Small intestine (tissue), 7 donors: ENCODE data around the gene RSKR. TPM values are rescaled to one million over a fixed set of nuclear protein-coding genes. Genes with fewer than 3 reads are reported as not detected.

Experiments used
- DNase-seq, 2 donors: peaks; one replicate each; pipeline versions ENCODE4 v3.0.0 to v3.0.0-alpha.2; 2013
- FAIRE-seq: peaks from 2 replicates; lab custom pipeline; 2012; peaks lifted over from hg19 to GRCh38; lab: Jason Lieb, UNC
- H3K27ac ChIP-seq, 3 donors: one replicate each; pipeline ENCODE4 v1.5.1; 2013; ENCODE audit warnings: low read length in 2 of 3, mild to moderate bottlenecking in 2 of 3, control low read depth in 1 of 3, inconsistent platforms in 1 of 3, low read depth in 1 of 3, moderate library complexity in 1 of 3
- H3K27me3 ChIP-seq, 3 donors: one replicate each; pipeline ENCODE4 v1.6.1; 2013; ENCODE audit warnings: low read length in 3 of 3, inconsistent platforms in 1 of 3; ENCODE audit not compliant: control insufficient read depth in 3 of 3, insufficient read depth in 3 of 3
- H3K36me3 ChIP-seq, 3 donors: one replicate each; pipeline ENCODE4 v1.6.1; 2013; ENCODE audit warnings: low read length in 3 of 3, inconsistent platforms in 1 of 3, low read depth in 1 of 3, mild to moderate bottlenecking in 1 of 3, moderate library complexity in 1 of 3; ENCODE audit not compliant: control insufficient read depth in 3 of 3, insufficient read depth in 2 of 3
- H3K4me1 ChIP-seq, 3 donors: one replicate each; pipeline ENCODE4 v1.6.1; 2013; ENCODE audit warnings: low read length in 2 of 3, inconsistent platforms in 1 of 3, low read depth in 1 of 3, mild to moderate bottlenecking in 1 of 3, moderate library complexity in 1 of 3; ENCODE audit not compliant: control insufficient read depth in 3 of 3, insufficient read depth in 2 of 3
- H3K4me3 ChIP-seq, 3 donors: one replicate each; pipeline ENCODE4 v1.5.1; 2013; ENCODE audit warnings: low read length in 3 of 3, control low read depth in 1 of 3, inconsistent platforms in 1 of 3, low read depth in 1 of 3, mild to moderate bottlenecking in 1 of 3, moderate library complexity in 1 of 3
- H3K9me3 ChIP-seq, 2 donors: one replicate each; pipeline ENCODE4 v1.6.1; 2013; ENCODE audit warnings: low read depth in 1 of 2, low read length in 1 of 2; ENCODE audit not compliant: control insufficient read depth in 2 of 2, insufficient read depth in 1 of 2
- WGBS, 3 donors: extraction: QIAGEN DNeasy Blood & Tissue Kit; methylation state at CpG; one replicate each; pipeline ENCODE4 v1.1.7; 2013; 5-methylcytosine and 5-hydroxymethylcytosine counted together
- polyA plus RNA-seq, 4 donors: library from polyadenylated mRNA; stranded (reverse) in 3 of 4; unstranded in 1 of 4; fragments of 200-250 nt in 3 of 4; fragments of 120-200 nt in 1 of 4; gene quantifications; one replicate each; pipeline versions ENCODE4 v1.2.1 to v1.2.3, GENCODE V29; 2013
- donor health status: healthy with polysubstance abuse.
- donor health status: control.
- donor health status: control.
- donor health status: Bipolar disorder and iron deficiency.
- donor health status: healthy.

Gene RSKR
- polyA plus RNA-seq, 4 donors, result 0.22 to 13.0 (median 1.9) TPM

GRCh38 chr17:28567604-28568003, 46.4 kb downstream of the RSKR start:
- 78 to 85% (median 81%) methylated on average over 3 of the region's 3 CpGs for WGBS, 3 donors
- Histone ChIP-seq H3K36me3 (peaks cover 0 to 30% (median 13%) of the 10 kb centered on the region in 3 donors), H3K27me3 (no peaks in the 10 kb centered on the region), H3K9me3 (no peaks in the 10 kb centered on the region), H3K4me3 (no peak overlapping the region), H3K4me1 (peaks cover 1 to 9% (median 4%) of the 10 kb centered on the region in 3 donors), H3K27ac (no peak overlapping the region)
- DNase-seq (no peak), FAIRE-seq (no peak)

DNA sequence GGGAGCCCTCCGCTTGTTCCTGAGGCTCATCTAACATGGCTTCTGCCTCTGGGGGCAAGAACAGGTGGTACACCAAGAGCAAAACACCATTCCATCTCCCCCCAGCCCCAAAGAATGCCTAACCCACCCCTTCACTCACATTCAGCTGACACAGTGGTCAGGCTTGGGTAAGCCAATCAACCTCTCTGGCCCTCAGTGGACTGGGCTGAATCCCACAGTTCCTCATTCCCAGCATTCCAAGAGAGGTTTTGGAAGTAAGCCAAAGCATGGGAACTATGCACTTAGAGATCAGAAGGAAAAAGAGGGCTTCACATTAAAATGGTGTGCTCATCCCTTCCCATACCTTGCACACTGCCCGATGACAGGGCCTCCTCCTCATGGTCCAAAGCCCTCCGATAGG, 50.5 kb downstream of the RSKR start:
- DNase-seq (no peak), FAIRE-seq (no peak)
- no peaks in the 10 kb centered on the region for H3K27me3 ChIP-seq
- 90 to 100% (median 92%) methylated on average over 3 of the region's 3 CpGs for WGBS, 3 donors
- H3K27ac ChIP-seq, result no peak overlapping the region
- no peak overlapping the region for H3K4me3 ChIP-seq
- no peaks in the 10 kb centered on the region for H3K9me3 ChIP-seq
- H3K36me3 ChIP-seq, result peaks cover 9 to 52% (median 22%) of the 10 kb centered on the region in 3 donors
- H3K4me1 ChIP-seq, result no peaks in the 10 kb centered on the region

Other genes with a start within 250 kb of the RSKR start
- gene SEBOX, start 249.0 kb downstream of the RSKR start, polyA plus RNA-seq, result not detected
- 10 to 100 TPM in 1 of 4 donors, 1 to 10 TPM in 3; 1.3 to 20.9 (median 2.2) TPM for gene VTN, start 243.9 kb downstream of the RSKR start, polyA plus RNA-seq
- gene SARM1, start 242.5 kb downstream of the RSKR start, polyA plus RNA-seq, result 10 to 100 TPM in 3 of 4 donors, 1 to 10 TPM in 1; 8.9 to 19.0 (median 10.9) TPM
- gene SLC46A1, start 208.0 kb downstream of the RSKR start, polyA plus RNA-seq, result 100 to 1,000 TPM in 1 of 4 donors, 10 to 100 TPM in 3; 11.0 to 147 (median 60.8) TPM
- gene SLC13A2, start 140.5 kb downstream of the RSKR start, polyA plus RNA-seq, result 100 to 1,000 TPM in 3 of 4 donors, 10 to 100 TPM in 1; 40.5 to 320 (median 211) TPM
- gene FOXN1, start 107.8 kb downstream of the RSKR start, polyA plus RNA-seq, result under 1 TPM in 1 of 4 donors, not detected in 3; 0.16 TPM
- 10 to 100 TPM; 14.6 to 57.0 (median 29.9) TPM for gene UNC119, start 61.6 kb downstream of the RSKR start, polyA plus RNA-seq
- 100 to 1,000 TPM in 1 of 4 donors, 10 to 100 TPM in 3; 24.8 to 131 (median 39.8) TPM for gene PIGS, start 42.7 kb downstream of the RSKR start, polyA plus RNA-seq
- gene ALDOC, start 37.3 kb downstream of the RSKR start, polyA plus RNA-seq, result 10 to 100 TPM; 27.6 to 85.0 (median 42.9) TPM
- gene SPAG5, start 15.2 kb downstream of the RSKR start, polyA plus RNA-seq, result 10 to 100 TPM; 20.3 to 39.3 (median 35.4) TPM
- gene BLTP2, start 31.0 kb upstream of the RSKR start, polyA plus RNA-seq, result 10 to 100 TPM; 15.7 to 58.5 (median 30.5) TPM
- gene SDF2, start 47.7 kb upstream of the RSKR start, polyA plus RNA-seq, result 10 to 100 TPM; 45.4 to 61.8 (median 49.6) TPM
- gene SUPT6H, start 48.0 kb upstream of the RSKR start, polyA plus RNA-seq, result 10 to 100 TPM; 26.4 to 69.7 (median 29.0) TPM
- gene PROCA1, start 97.7 kb upstream of the RSKR start, polyA plus RNA-seq, result 1 to 10 TPM; 2.3 to 5.4 (median 4.4) TPM
- 10 to 100 TPM in 3 of 4 donors, 1 to 10 TPM in 1; 4.2 to 76.4 (median 32.2) TPM for gene RAB34, start 103.7 kb upstream of the RSKR start, polyA plus RNA-seq
- 1,000 to 10,000 TPM in 3 of 4 donors, 100 to 1,000 TPM in 1; 783 to 1,912 (median 1,526) TPM for gene RPL23A, start 105.8 kb upstream of the RSKR start, polyA plus RNA-seq
- 10 to 100 TPM; 10.7 to 21.3 (median 11.6) TPM for gene TLCD1, start 112.0 kb upstream of the RSKR start, polyA plus RNA-seq
- 1 to 10 TPM; 3.5 to 5.7 (median 3.6) TPM for gene NEK8, start 114.6 kb upstream of the RSKR start, polyA plus RNA-seq
- gene TRAF4, start 129.8 kb upstream of the RSKR start, polyA plus RNA-seq, result 100 to 1,000 TPM in 2 of 4 donors, 10 to 100 TPM in 2; 58.8 to 203 (median 128) TPM
- 10 to 100 TPM in 3 of 4 donors, 1 to 10 TPM in 1; 9.7 to 28.1 (median 13.4) TPM for gene FAM222B, start 228.6 kb upstream of the RSKR start, polyA plus RNA-seq
- gene ERAL1, start 240.8 kb upstream of the RSKR start, polyA plus RNA-seq, result 10 to 100 TPM; 38.5 to 48.9 (median 46.7) TPM